Mesothelial cell of epicardium (in vitro differentiated cells): ENCODE data around the gene MACO1. TPM values are rescaled to one million over a fixed set of nuclear protein-coding genes. Genes with fewer than 3 reads are reported as not detected.

Source experiments
- DNase-seq, 2 experiments: peaks; one replicate each; pipeline ENCODE4 v3.0.0; 2021; ENCODE audit warnings: low spot score in 2 of 2; ENCODE audit not compliant: unreplicated experiment in 2 of 2
- H3K27ac Mint-ChIP-seq: 2 replicates; pipeline ENCODE4 v1.8.0; 2021; ENCODE audit warnings: mixed read lengths
- H3K27me3 Mint-ChIP-seq: 2 replicates; pipeline ENCODE4 v1.8.0; 2021; ENCODE audit warnings: low read depth, mixed read lengths
- H3K36me3 Mint-ChIP-seq: 2 replicates; pipeline ENCODE4 v1.8.0; 2021; ENCODE audit warnings: mixed read lengths
- H3K4me1 Mint-ChIP-seq: 2 replicates; pipeline ENCODE4 v1.8.0; 2021; ENCODE audit warnings: mixed read lengths
- H3K4me3 Mint-ChIP-seq: 2 replicates; pipeline ENCODE4 v1.8.0; 2021; ENCODE audit warnings: mild to moderate bottlenecking, moderate library complexity, mixed read lengths
- H3K9me3 Mint-ChIP-seq: 2 replicates; pipeline ENCODE4 v1.8.0; 2021; ENCODE audit warnings: mixed read lengths
- CTCF ChIP-seq: fragments of 200-600 bp; sonication (generic); IDR thresholded peaks from one replicate; pipeline ENCODE4 v1.5.0; 2021; ENCODE audit warnings: antibody characterized with exemption; ENCODE audit not compliant: unreplicated experiment
- total RNA-seq: library from RNA; stranded (reverse); gene quantifications from 3 replicates; pipeline ENCODE4 v1.2.1, GENCODE V29; 2021

MACO1 gene
- total RNA-seq, 1 donor from 2014 or later, result 26.9 TPM

GRCh38 chr1:25549273-25550154, 118.8 kb downstream of the MACO1 start:
- Mint-ChIP-seq H3K27ac (no peak overlapping the region), H3K36me3 (no peaks in the 10 kb centered on the region), H3K4me3 (no peak overlapping the region), H3K9me3 (no peaks in the 10 kb centered on the region), H3K27me3 (peaks cover 3% of the 10 kb centered on the region), H3K4me1 (peaks cover 18% of the 10 kb centered on the region)
- TF ChIP-seq CTCF, result no peak
- DNase-seq, result no peak

Other genes with a start within 250 kb of the MACO1 start
- gene SYF2, start 198.4 kb upstream of the MACO1 start, total RNA-seq, result 32.3 to 37.7 TPM (median 36.9 TPM) in 3 replicates
- gene RSRP1, start 183.4 kb upstream of the MACO1 start, total RNA-seq, result 133 to 158 TPM (median 150 TPM) in 3 replicates
- gene RHD, start 158.4 kb upstream of the MACO1 start, total RNA-seq, result not detected in 3 replicates
- 66.1 to 70.6 TPM (median 67.2 TPM) in 3 replicates for gene TMEM50A, start 92.6 kb upstream of the MACO1 start, total RNA-seq
- 0.72 to 0.86 TPM (median 0.75 TPM) in 3 replicates for gene RHCE, start 10.1 kb upstream of the MACO1 start, total RNA-seq
- 9.1 to 10.0 TPM (median 9.9 TPM) in 3 replicates for gene LDLRAP1, start 112.7 kb downstream of the MACO1 start, total RNA-seq
- gene MAN1C1, start 185.9 kb downstream of the MACO1 start, total RNA-seq, result 2.9 to 3.2 TPM (median 2.9 TPM) in 3 replicates